Osteocyte (in vitro differentiated cells): ENCODE results near the gene PJA2. TPM values are rescaled to one million over a fixed set of nuclear protein-coding genes. Genes with fewer than 3 reads are reported as not detected.
A peak's percentile ranks its signal among the peaks of the same experiment; 100 is the strongest.
"Not testable (repeated sequence)": the region's sequence is repeated elsewhere in the genome, so short reads cannot be mapped to it uniquely, and the experiment has no call there.

ENCODE experiments used
- DNase-seq: peaks from one replicate; pipeline ENCODE4 v3.0.0; 2021; ENCODE audit warnings: mixed read lengths; ENCODE audit not compliant: unreplicated experiment; ENCODE audit errors: extremely low spot score
- H3K27ac Mint-ChIP-seq: one replicate; pipeline ENCODE4 v1.8.0; 2021; ENCODE audit warnings: mild to moderate bottlenecking, mixed read lengths; ENCODE audit not compliant: unreplicated experiment
- H3K27me3 Mint-ChIP-seq: one replicate; pipeline ENCODE4 v1.8.0; 2021; ENCODE audit warnings: mixed read lengths; ENCODE audit not compliant: unreplicated experiment
- H3K36me3 Mint-ChIP-seq: one replicate; pipeline ENCODE4 v1.8.0; 2021; ENCODE audit warnings: mixed read lengths; ENCODE audit not compliant: unreplicated experiment
- H3K4me1 Mint-ChIP-seq: one replicate; pipeline ENCODE4 v1.8.0; 2021; ENCODE audit warnings: mixed read lengths; ENCODE audit not compliant: unreplicated experiment
- H3K4me3 Mint-ChIP-seq: one replicate; pipeline ENCODE4 v1.8.0; 2021; ENCODE audit warnings: mild to moderate bottlenecking, moderate library complexity, mixed read lengths; ENCODE audit not compliant: unreplicated experiment
- H3K9me3 Mint-ChIP-seq: one replicate; pipeline ENCODE4 v1.8.0; 2021; ENCODE audit warnings: mixed read lengths; ENCODE audit not compliant: unreplicated experiment
- CTCF ChIP-seq: fragments of 200-600 bp; sonication (generic); IDR thresholded peaks from 2 replicates; pipeline ENCODE4 v1.5.0; 2021; ENCODE audit warnings: antibody characterized with exemption, mild to moderate bottlenecking, moderate library complexity
- total RNA-seq: library from RNA; stranded (reverse); gene quantifications from 2 replicates; pipeline ENCODE4 v1.2.1, GENCODE V29; 2021

The PJA2 gene
- total RNA-seq, 1 donor from 2014 or later: 102 TPM

- no peak for TF ChIP-seq CTCF
- Mint-ChIP-seq H3K4me3 (no peak overlapping the region), H3K36me3 (no peaks in the 10 kb centered on the region), H3K27me3 (no peaks in the 10 kb centered on the region), H3K4me1 (peaks cover 14% of the 10 kb centered on the region), H3K9me3 (no peaks in the 10 kb centered on the region), H3K27ac (no peak overlapping the region)
- no peak for DNase-seq
Observed at GRCh38 chr5:109426075-109426474, 16.3 kb upstream of the PJA2 start.

- not testable (repeated sequence) for DNase-seq, H3K27ac Mint-ChIP-seq, H3K4me3 Mint-ChIP-seq, H3K36me3 Mint-ChIP-seq, H3K9me3 Mint-ChIP-seq, H3K27me3 Mint-ChIP-seq
- H3K4me1 Mint-ChIP-seq: peaks cover 14% of the 10 kb centered on the region
Observed at GRCh38 chr5:109425521-109425920, 15.7 kb upstream of the PJA2 start.

GRCh38 chr5:109421956-109422355 is 12.2 kb upstream of the PJA2 start:
- no peak overlapping the region for H3K4me3 Mint-ChIP-seq
- peaks cover 3% of the 10 kb centered on the region for H3K36me3 Mint-ChIP-seq
- H3K9me3 Mint-ChIP-seq: peaks cover 1% of the 10 kb centered on the region
- peaks cover 5% of the 10 kb centered on the region for H3K4me1 Mint-ChIP-seq
- TF ChIP-seq CTCF: no peak
- DNase-seq: no peak
- H3K27me3 Mint-ChIP-seq: peaks cover 3% of the 10 kb centered on the region
- H3K27ac Mint-ChIP-seq: no peak overlapping the region

- Mint-ChIP-seq H3K9me3 (peaks cover 3% of the 10 kb centered on the region), H3K27me3 (peaks cover 3% of the 10 kb centered on the region), H3K27ac (no peak overlapping the region), H3K4me1 (peaks cover 4% of the 10 kb centered on the region), H3K36me3 (peaks cover 8% of the 10 kb centered on the region), H3K4me3 (no peak overlapping the region)
- TF ChIP-seq CTCF: no peak
- DNase-seq: no peak
Observed at GRCh38 chr5:109418712-109419352, 9.1 kb upstream of the PJA2 start.

GRCh38 chr5:109416882-109417281 is 7.1 kb upstream of the PJA2 start:
- no peak overlapping the region for H3K27ac Mint-ChIP-seq
- DNase-seq: no peak

GRCh38 chr5:109413921-109414461 is 4.2 kb upstream of the PJA2 start:
- H3K9me3 Mint-ChIP-seq, H3K4me3 Mint-ChIP-seq, H3K36me3 Mint-ChIP-seq, DNase-seq, H3K27me3 Mint-ChIP-seq: not testable (repeated sequence)
- Mint-ChIP-seq H3K27ac (peak overlapping the region; percentile 81), H3K4me1 (peaks cover 29% of the 10 kb centered on the region)

More at GRCh38 chr5:109416882-109417281, 7.1 kb upstream of the PJA2 start:
- peaks cover 3% of the 10 kb centered on the region for H3K9me3 Mint-ChIP-seq
- peaks cover 8% of the 10 kb centered on the region for H3K36me3 Mint-ChIP-seq
- no peak overlapping the region for H3K4me3 Mint-ChIP-seq
- H3K27me3 Mint-ChIP-seq: peaks cover 3% of the 10 kb centered on the region
- TF ChIP-seq CTCF: no peak
- H3K4me1 Mint-ChIP-seq: peaks cover 17% of the 10 kb centered on the region
